T-helper 2 cell treated with Interferon-gamma antibody and Interleukin-4, amounts not matched to agents 5 μg/mL and 100 μg/mL, for 36 hours (primary cell): Measurements from ENCODE around the gene KRTAP9-7.

Experiments
- DNase-seq: peaks from one replicate; pipeline ENCODE4 v3.0.0; 2021; ENCODE audit warnings: low spot score
- H3K27ac Mint-ChIP-seq: one replicate; pipeline ENCODE4 v1.8.0; 2021; ENCODE audit warnings: mild to moderate bottlenecking, mixed read lengths
- H3K27me3 Mint-ChIP-seq: one replicate; pipeline ENCODE4 v1.8.0; 2021; ENCODE audit warnings: low read depth, mixed read lengths
- H3K36me3 Mint-ChIP-seq: one replicate; pipeline ENCODE4 v1.8.0; 2021; ENCODE audit warnings: low read depth, mixed read lengths
- H3K4me1 Mint-ChIP-seq: one replicate; pipeline ENCODE4 v1.8.0; 2021; ENCODE audit warnings: low read depth, mixed read lengths
- H3K4me3 Mint-ChIP-seq: one replicate; pipeline ENCODE4 v1.8.0; 2022; ENCODE audit warnings: mild to moderate bottlenecking, moderate library complexity, mixed read lengths
- H3K9me3 Mint-ChIP-seq: one replicate; pipeline ENCODE4 v1.8.0; 2021; ENCODE audit warnings: mixed read lengths

The KRTAP9-7 gene

GRCh38 chr17:41318231-41318630 is 42.7 kb downstream of the KRTAP9-7 start:
- Mint-ChIP-seq H3K9me3 (no peaks in the 10 kb centered on the region), H3K27me3 (peaks cover 10% of the 10 kb centered on the region), H3K4me3 (no peak overlapping the region), H3K36me3 (no peaks in the 10 kb centered on the region), H3K4me1 (no peaks in the 10 kb centered on the region), H3K27ac (no peak overlapping the region)
- no peak for DNase-seq

GRCh38 chr17:41322094-41322902 is 46.8 kb downstream of the KRTAP9-7 start:
- Mint-ChIP-seq H3K27ac (no peak overlapping the region), H3K4me1 (no peaks in the 10 kb centered on the region)

GRCh38 chr17:41322903-41323895 is 47.7 kb downstream of the KRTAP9-7 start:
- Mint-ChIP-seq H3K9me3 (no peaks in the 10 kb centered on the region), H3K27me3 (peaks cover 5% of the 10 kb centered on the region), H3K4me3 (no peak overlapping the region), H3K36me3 (no peaks in the 10 kb centered on the region), H3K27ac (no peak overlapping the region), H3K4me1 (no peaks in the 10 kb centered on the region)
- no peak for DNase-seq

More at GRCh38 chr17:41322094-41322902, 46.8 kb downstream of the KRTAP9-7 start:
- Mint-ChIP-seq H3K4me3 (no peak overlapping the region), H3K36me3 (no peaks in the 10 kb centered on the region), H3K27me3 (peaks cover 7% of the 10 kb centered on the region), H3K9me3 (no peaks in the 10 kb centered on the region)
- DNase-seq: no peak

GRCh38 chr17:41324180-41325075 is 48.9 kb downstream of the KRTAP9-7 start:
- Mint-ChIP-seq H3K4me1 (no peaks in the 10 kb centered on the region), H3K27ac (no peak overlapping the region), H3K36me3 (no peaks in the 10 kb centered on the region), H3K4me3 (no peak overlapping the region), H3K9me3 (no peaks in the 10 kb centered on the region), H3K27me3 (peaks cover 3% of the 10 kb centered on the region)
- DNase-seq: no peak

DNA sequence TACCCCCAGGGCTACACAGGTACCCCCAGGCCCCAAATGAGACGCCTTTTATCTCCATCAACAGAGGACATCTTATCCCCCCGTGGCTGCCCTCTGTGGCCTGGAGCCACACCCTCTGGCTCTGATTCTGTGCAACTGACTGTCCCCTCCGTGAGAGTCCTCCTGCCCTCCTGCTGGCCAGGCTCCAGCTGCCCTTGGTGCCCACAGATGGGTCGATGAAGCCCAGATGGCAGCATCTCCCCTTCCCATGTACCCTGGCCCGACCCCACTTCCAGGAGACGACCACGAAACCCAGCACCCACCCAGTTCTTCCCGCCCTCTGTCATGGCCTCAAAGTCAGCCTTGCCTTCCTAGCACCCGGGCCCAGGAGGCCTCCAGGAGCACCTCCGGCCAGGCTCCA is 49.6 kb downstream of the KRTAP9-7 start:
- Mint-ChIP-seq H3K4me1 (no peaks in the 10 kb centered on the region), H3K36me3 (no peaks in the 10 kb centered on the region), H3K27me3 (peaks cover under 1% of the 10 kb centered on the region), H3K4me3 (no peak overlapping the region), H3K27ac (no peak overlapping the region), H3K9me3 (no peaks in the 10 kb centered on the region)
- DNase-seq: no peak

DNA sequence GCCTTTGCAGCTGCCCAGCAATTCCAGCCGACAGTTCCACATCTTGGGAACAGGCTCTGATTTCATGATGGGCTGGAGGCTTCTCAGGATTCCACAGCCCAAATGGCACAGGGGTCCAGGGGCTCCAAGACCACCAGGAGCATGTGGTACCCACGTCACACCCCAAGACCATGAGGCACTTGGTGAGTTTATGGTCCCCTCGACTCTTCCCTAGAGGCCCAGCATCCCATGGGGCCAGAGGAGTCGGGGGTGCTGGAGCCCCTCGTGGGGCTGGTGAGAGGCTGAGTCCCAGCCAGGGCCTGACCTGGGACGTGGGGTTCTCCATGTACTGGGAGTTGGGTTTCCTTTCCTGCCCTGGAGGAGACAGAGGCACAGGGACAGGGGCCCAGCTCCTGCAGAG is 50.1 kb downstream of the KRTAP9-7 start:
- Mint-ChIP-seq H3K36me3 (no peaks in the 10 kb centered on the region), H3K27ac (no peak overlapping the region), H3K9me3 (no peaks in the 10 kb centered on the region), H3K27me3 (no peaks in the 10 kb centered on the region), H3K4me1 (no peaks in the 10 kb centered on the region), H3K4me3 (no peak overlapping the region)
- DNase-seq: no peak
